ENCODE data around the gene CYP4F12. TPM values are rescaled to one million over a fixed set of nuclear protein-coding genes. Genes with fewer than 3 reads are reported as not detected.

The CYP4F12 gene
- total RNA-seq, 2 donors from 2014 or later: 0.61 TPM; not detected in 1

DNA sequence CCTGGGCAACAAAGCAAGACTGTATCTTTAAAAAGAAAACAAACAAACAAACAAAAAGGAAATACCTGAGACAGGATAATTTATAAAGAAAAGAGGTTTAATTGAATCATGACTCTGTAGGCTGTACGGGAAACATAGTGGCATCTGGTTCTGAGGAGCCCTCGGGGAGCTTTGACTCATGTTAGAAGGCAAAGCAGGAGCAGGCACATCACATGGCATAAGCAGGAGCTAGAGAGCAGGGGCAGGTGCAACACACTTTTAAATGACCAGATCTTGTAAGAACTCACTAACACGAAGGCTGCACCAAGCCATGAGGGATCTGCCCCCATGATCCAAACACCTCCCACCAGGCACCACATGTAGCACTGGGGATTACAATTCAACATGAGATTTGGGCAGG lies 41.8 kb downstream of the CYP4F12 start:
- Mint-ChIP-seq H3K9me3 (no peaks in the 10 kb centered on the region), H3K36me3 (ENCODE audit: low read depth) (no peaks in the 10 kb centered on the region), H3K4me3 (no peak overlapping the region), H3K27me3 (peaks cover 8% of the 10 kb centered on the region), H3K4me1 (no peaks in the 10 kb centered on the region), H3K27ac (no peak overlapping the region)
- ATAC-seq (replicated peaks): no peak

GRCh38 chr19:15715642-15716041 lies 42.8 kb downstream of the CYP4F12 start:
- Mint-ChIP-seq H3K4me3 (no peak overlapping the region), H3K27me3 (peaks cover 9% of the 10 kb centered on the region), H3K36me3 (ENCODE audit: low read depth) (no peaks in the 10 kb centered on the region), H3K4me1 (no peaks in the 10 kb centered on the region), H3K9me3 (no peaks in the 10 kb centered on the region), H3K27ac (no peak overlapping the region)
- no peak for ATAC-seq (replicated peaks)

DNA sequence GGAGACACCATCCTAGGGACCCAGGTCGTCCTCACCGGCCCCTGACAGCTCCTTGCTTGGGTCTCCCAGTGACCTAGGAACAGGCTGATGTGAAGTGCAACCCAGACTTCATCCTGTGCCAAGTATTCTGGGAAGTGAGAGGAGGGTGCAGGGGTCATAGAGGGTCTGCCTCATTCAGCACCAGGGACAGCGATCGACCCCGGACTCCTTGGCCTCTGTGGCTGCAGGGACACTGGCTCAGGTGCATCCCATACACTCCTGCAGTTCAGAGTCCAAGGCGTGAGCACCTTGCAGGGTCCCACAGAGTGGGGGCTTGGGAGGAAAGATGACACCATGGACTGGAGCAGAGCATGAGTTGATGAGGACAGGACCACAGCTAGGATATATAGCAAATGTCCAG lies 44.9 kb downstream of the CYP4F12 start:
- Mint-ChIP-seq H3K4me3 (no peak overlapping the region), H3K27ac (no peak overlapping the region), H3K27me3 (peaks cover 30% of the 10 kb centered on the region), H3K9me3 (no peaks in the 10 kb centered on the region), H3K4me1 (no peaks in the 10 kb centered on the region), H3K36me3 (ENCODE audit: low read depth) (no peaks in the 10 kb centered on the region)
- ATAC-seq (replicated peaks): no peak

DNA sequence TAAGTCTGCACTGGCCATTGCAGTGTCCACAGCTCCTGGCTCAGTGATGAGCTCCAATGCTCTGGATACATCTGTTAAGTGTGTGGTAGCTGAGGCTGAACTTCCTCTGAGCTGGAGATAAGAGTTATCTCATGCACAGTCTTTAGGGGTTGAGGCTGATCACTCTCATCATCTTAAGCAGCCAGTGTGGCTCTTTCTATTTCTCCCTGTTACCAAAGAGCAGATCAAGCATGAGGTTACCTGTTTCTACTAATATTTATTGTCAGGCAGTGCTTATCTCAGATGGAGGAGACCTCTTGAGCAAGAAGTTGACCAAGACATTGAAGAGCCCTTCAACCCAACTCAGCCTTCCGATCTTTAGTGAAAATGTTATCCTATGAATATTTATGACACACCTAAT lies 48.4 kb downstream of the CYP4F12 start:
- no peaks in the 10 kb centered on the region for H3K4me1 Mint-ChIP-seq
- H3K27me3 Mint-ChIP-seq: peaks cover 45% of the 10 kb centered on the region
- H3K36me3 Mint-ChIP-seq (ENCODE audit: low read depth): no peaks in the 10 kb centered on the region
- no peak overlapping the region for H3K27ac Mint-ChIP-seq
- ATAC-seq (replicated peaks): no peak
- H3K4me3 Mint-ChIP-seq: no peak overlapping the region
- no peaks in the 10 kb centered on the region for H3K9me3 Mint-ChIP-seq

GRCh38 chr19:15722956-15723355 lies 50.1 kb downstream of the CYP4F12 start:
- H3K36me3 Mint-ChIP-seq (ENCODE audit: low read depth): no peaks in the 10 kb centered on the region
- H3K9me3 Mint-ChIP-seq: no peaks in the 10 kb centered on the region
- ATAC-seq (replicated peaks): no peak
- H3K27me3 Mint-ChIP-seq: peaks cover 44% of the 10 kb centered on the region
- no peaks in the 10 kb centered on the region for H3K4me1 Mint-ChIP-seq
- H3K4me3 Mint-ChIP-seq: no peak overlapping the region
- no peak overlapping the region for H3K27ac Mint-ChIP-seq

- ATAC-seq (replicated peaks): no peak
- no peaks in the 10 kb centered on the region for H3K4me1 Mint-ChIP-seq
- no peak within 1 kb of the TSS for H3K4me3 Mint-ChIP-seq
- no peaks in the 10 kb centered on the region for H3K9me3 Mint-ChIP-seq
- H3K27me3 Mint-ChIP-seq: peaks cover 29% of the 10 kb centered on the region
- no peak within 1 kb of the TSS for H3K27ac Mint-ChIP-seq
- H3K36me3 Mint-ChIP-seq (ENCODE audit: low read depth): no peaks in the 10 kb centered on the region
Measured at GRCh38 chr19:15727724-15728123, 54.8 kb downstream of the CYP4F12 start, which contains the start of gene OR10H2. Gene OR10H2, plus strand, starts transcription at chr19:15728024. Its CDS starts 20 bp downstream, at chr19:15728044.

DNA sequence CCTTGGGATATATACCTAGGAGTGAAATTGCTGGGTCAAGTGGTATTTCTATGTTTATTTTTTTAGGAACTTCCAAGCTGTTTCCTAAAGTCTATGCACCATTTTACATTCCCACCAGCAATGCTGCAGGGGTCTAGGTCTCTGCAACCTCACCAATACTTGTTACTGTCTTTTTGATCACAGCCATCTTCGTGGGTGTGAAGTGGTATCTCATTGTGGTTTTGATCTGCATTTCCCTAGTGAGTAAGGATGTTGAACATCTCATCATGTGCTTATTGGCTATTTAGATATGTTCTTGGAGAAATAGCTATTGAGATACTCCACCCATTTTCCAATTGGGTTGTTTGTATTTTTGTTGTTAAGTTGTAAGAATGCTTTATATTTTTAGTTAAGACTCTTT lies 57.7 kb downstream of the CYP4F12 start:
- no peaks in the 10 kb centered on the region for H3K9me3 Mint-ChIP-seq
- no peak for ATAC-seq (replicated peaks)
- peaks cover 19% of the 10 kb centered on the region for H3K27me3 Mint-ChIP-seq
- no peaks in the 10 kb centered on the region for H3K36me3 Mint-ChIP-seq (ENCODE audit: low read depth)
- no peak overlapping the region for H3K27ac Mint-ChIP-seq
- H3K4me1 Mint-ChIP-seq: no peaks in the 10 kb centered on the region
- H3K4me3 Mint-ChIP-seq: no peak overlapping the region

- no peak for ATAC-seq (replicated peaks)
Measured at GRCh38 chr19:15732388-15732787, 59.5 kb downstream of the CYP4F12 start.

GRCh38 chr19:15733895-15734294 lies 61.0 kb downstream of the CYP4F12 start:
- H3K4me1 Mint-ChIP-seq: no peaks in the 10 kb centered on the region
- no peak for ATAC-seq (replicated peaks)
- H3K9me3 Mint-ChIP-seq: no peaks in the 10 kb centered on the region
- no peaks in the 10 kb centered on the region for H3K36me3 Mint-ChIP-seq (ENCODE audit: low read depth)
- no peak overlapping the region for H3K27ac Mint-ChIP-seq
- H3K4me3 Mint-ChIP-seq: no peak overlapping the region
- H3K27me3 Mint-ChIP-seq: peaks cover 3% of the 10 kb centered on the region

More at GRCh38 chr19:15732388-15732787, 59.5 kb downstream of the CYP4F12 start:
- Mint-ChIP-seq H3K27me3 (peaks cover 11% of the 10 kb centered on the region), H3K27ac (no peak overlapping the region), H3K4me3 (no peak overlapping the region), H3K9me3 (no peaks in the 10 kb centered on the region), H3K36me3 (ENCODE audit: low read depth) (no peaks in the 10 kb centered on the region), H3K4me1 (no peaks in the 10 kb centered on the region)

GRCh38 chr19:15737722-15738121 lies 64.8 kb downstream of the CYP4F12 start, which contains the start of gene OR10H3:
Gene OR10H3, plus strand, starts transcription at chr19:15737985. Its CDS starts 3,408 bp downstream, at chr19:15741393.
- Mint-ChIP-seq H3K4me1 (no peaks in the 10 kb centered on the region), H3K36me3 (ENCODE audit: low read depth) (no peaks in the 10 kb centered on the region), H3K27me3 (peaks cover 9% of the 10 kb centered on the region), H3K27ac (no peak within 1 kb of the TSS), H3K4me3 (no peak within 1 kb of the TSS), H3K9me3 (peaks cover 13% of the 10 kb centered on the region)
- ATAC-seq (replicated peaks): no peak

DNA sequence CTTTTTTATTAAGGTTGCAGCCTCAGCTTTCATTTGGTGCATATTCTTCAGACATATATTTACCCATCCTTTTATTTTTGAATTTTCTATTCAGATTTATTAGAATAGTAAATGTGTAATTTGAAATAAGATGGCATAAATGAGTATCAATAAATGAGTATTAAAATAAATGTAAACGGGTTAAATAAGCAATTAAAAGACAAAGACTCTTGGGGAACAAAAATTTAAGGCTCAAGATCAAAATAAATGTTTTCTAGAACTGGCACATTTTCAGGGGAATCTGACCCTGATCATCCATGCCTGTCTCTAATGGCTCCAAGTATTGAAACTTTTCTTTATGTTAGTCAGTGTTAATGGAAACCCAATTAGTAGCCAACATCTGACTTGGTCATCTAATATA lies 67.9 kb downstream of the CYP4F12 start:
- no peaks in the 10 kb centered on the region for H3K4me1 Mint-ChIP-seq
- no peak overlapping the region for H3K4me3 Mint-ChIP-seq
- H3K36me3 Mint-ChIP-seq (ENCODE audit: low read depth): no peaks in the 10 kb centered on the region
- H3K9me3 Mint-ChIP-seq: peaks cover 13% of the 10 kb centered on the region
- ATAC-seq (replicated peaks): no peak
- H3K27me3 Mint-ChIP-seq: peaks cover 19% of the 10 kb centered on the region
- no peak overlapping the region for H3K27ac Mint-ChIP-seq

Other genes with a start within 250 kb of the CYP4F12 start
- gene WIZ, start 223.1 kb upstream of the CYP4F12 start, total RNA-seq: 10 to 100 TPM; 27.7 to 30.0 TPM
- gene RASAL3, start 208.5 kb upstream of the CYP4F12 start, total RNA-seq: 100 to 1,000 TPM; 126 to 134 TPM
- under 1 TPM in 1 of 2 donors, not detected in 1; 0.11 TPM for gene PGLYRP2, start 193.6 kb upstream of the CYP4F12 start, total RNA-seq
- gene CYP4F22, start 164.6 kb upstream of the CYP4F12 start, total RNA-seq: under 1 TPM; 0.58 to 0.73 TPM
- gene CYP4F8, start 57.9 kb upstream of the CYP4F12 start, total RNA-seq: not detected
- gene CYP4F3, start 32.2 kb upstream of the CYP4F12 start, total RNA-seq: under 1 TPM; 0.45 to 0.95 TPM
- gene OR10H2, start 54.9 kb downstream of the CYP4F12 start, total RNA-seq: not detected
- gene OR10H3, start 64.9 kb downstream of the CYP4F12 start, total RNA-seq: not detected
- gene OR10H5, start 114.6 kb downstream of the CYP4F12 start, total RNA-seq: not detected
- gene OR10H1, start 142.6 kb downstream of the CYP4F12 start, total RNA-seq: not detected
- gene CYP4F2, start 225.0 kb downstream of the CYP4F12 start, total RNA-seq: not detected